Ascending aorta (tissue), 2 donors: ENCODE data around the gene CNDP1. TPM values are rescaled to one million over a fixed set of nuclear protein-coding genes. Genes with fewer than 3 reads are reported as not detected.

Experiments used
- DNase-seq, 2 donors: peaks; one replicate each; pipeline ENCODE4 v3.0.0-alpha.2; 2019; ENCODE audit warnings: low spot score in 2 of 2
- H3K27ac ChIP-seq, 2 donors: fragments of 200-600 bp; sonication (generic); one replicate each; pipeline ENCODE4 v1.5.1; 2016 to 2017; ENCODE audit warnings: mild to moderate bottlenecking in 1 of 2
- H3K27me3 ChIP-seq: fragments of 200-600 bp; sonication (generic); one replicate; pipeline ENCODE4 v1.5.1; 2017
- H3K36me3 ChIP-seq, 2 donors: fragments of 200-600 bp; sonication (generic); one replicate each; pipeline ENCODE4 v1.5.1; 2016
- H3K4me1 ChIP-seq, 2 donors: fragments of 200-600 bp; sonication (generic); one replicate each; pipeline ENCODE4 v1.5.1; 2016 to 2017; ENCODE audit warnings: mild to moderate bottlenecking in 1 of 2
- H3K4me3 ChIP-seq, 2 donors: fragments of 200-600 bp; sonication (generic); one replicate each; pipeline ENCODE4 v1.5.1; 2016 to 2017; ENCODE audit warnings: mild to moderate bottlenecking in 1 of 2
- H3K9me3 ChIP-seq, 2 donors: fragments of 200-600 bp; sonication (generic); one replicate each; pipeline ENCODE4 v1.5.1; 2016
- CTCF ChIP-seq, 3 experiments: fragments of 200-600 bp in 2 of 3; fragments of 450-650 bp in 1 of 3; sonication (generic) in 2 of 3; IDR thresholded peaks; one replicate each; pipeline ENCODE4 v1.5.1; 2016 to 2019; ENCODE audit warnings: antibody characterized with exemption in 3 of 3, mild to moderate bottlenecking in 1 of 3, moderate library complexity in 1 of 3
- intact Hi-C: fragments of 100-400 bp; cut with DNase I; formaldehyde crosslinking; loops from one replicate; pipeline ENCODE4 v1.15.1; 2023
- total RNA-seq: library from RNA; depleted of rRNA; stranded (reverse); fragments of >200 nt; gene quantifications from one replicate; pipeline ENCODE4 v1.1.0, GENCODE V29; 2016

CNDP1 gene
- total RNA-seq, 1 donor from 2014 or later, result not detected

- intact Hi-C loops, result no loop called here
- H3K4me3 ChIP-seq, result no peak overlapping the region
- no peak for DNase-seq
These were observed 8.6 kb upstream of the CNDP1 start for GRCh38 chr18:74525741-74526140.

GRCh38 chr18:74526488-74526887, 7.8 kb upstream of the CNDP1 start:
- intact Hi-C loops, result no loop called here
- Histone ChIP-seq H3K36me3 (no peaks in the 10 kb centered on the region), H3K9me3 (no peaks in the 10 kb centered on the region), H3K27ac (no peak overlapping the region), H3K4me3 (no peak overlapping the region), H3K4me1 (no peaks in the 10 kb centered on the region), H3K27me3 (no peaks in the 10 kb centered on the region)
- no peak for DNase-seq
- no peak for TF ChIP-seq CTCF (IDR thresholded peaks at IDR 0.05)

More at GRCh38 chr18:74525741-74526140, 8.6 kb upstream of the CNDP1 start:
- Histone ChIP-seq H3K27ac (no peak overlapping the region), H3K36me3 (peaks cover 5% of the 10 kb centered on the region in 2 donors), H3K27me3 (no peaks in the 10 kb centered on the region), H3K9me3 (no peaks in the 10 kb centered on the region), H3K4me1 (no peaks in the 10 kb centered on the region)
- no peak for TF ChIP-seq CTCF (IDR thresholded peaks at IDR 0.05)

- Histone ChIP-seq H3K4me1 (no peaks in the 10 kb centered on the region), H3K36me3 (no peaks in the 10 kb centered on the region), H3K4me3 (no peak overlapping the region), H3K27me3 (no peaks in the 10 kb centered on the region), H3K9me3 (no peaks in the 10 kb centered on the region), H3K27ac (no peak overlapping the region)
- DNase-seq, result no peak
- intact Hi-C loops, result no loop called here
- TF ChIP-seq CTCF (IDR thresholded peaks at IDR 0.05), result no peak
These were observed 5.8 kb upstream of the CNDP1 start for GRCh38 chr18:74528478-74528877.

- Histone ChIP-seq H3K27me3 (no peaks in the 10 kb centered on the region), H3K9me3 (no peaks in the 10 kb centered on the region), H3K27ac (no peak overlapping the region), H3K36me3 (no peaks in the 10 kb centered on the region), H3K4me1 (no peaks in the 10 kb centered on the region), H3K4me3 (no peak overlapping the region)
- intact Hi-C loops, result no loop called here
- no peak for TF ChIP-seq CTCF (IDR thresholded peaks at IDR 0.05)
- DNase-seq, result no peak
These were observed 5.4 kb upstream of the CNDP1 start for GRCh38 chr18:74528913-74529312.

GRCh38 chr18:74529378-74529777, 4.9 kb upstream of the CNDP1 start:
- intact Hi-C loops, result no loop called here
- no peaks in the 10 kb centered on the region for H3K27me3 ChIP-seq
- H3K27ac ChIP-seq, result no peak overlapping the region
- DNase-seq, result peak in 1 of 2 donors; percentile 24
- H3K4me1 ChIP-seq, result no peaks in the 10 kb centered on the region
- H3K9me3 ChIP-seq, result no peaks in the 10 kb centered on the region
- H3K4me3 ChIP-seq, result no peak overlapping the region
- no peaks in the 10 kb centered on the region for H3K36me3 ChIP-seq
- TF ChIP-seq CTCF (IDR thresholded peaks at IDR 0.05), result no peak
